ENCODE data around the gene COMT.
"Not testable (repeated sequence)": the region's sequence is repeated elsewhere in the genome, so short reads cannot be mapped to it uniquely, and the experiment has no call there.

COMT gene

GRCh38 chr22:19928207-19928606, 13.4 kb upstream of the COMT start:
- no peak for DNase-seq (ENCODE audit: extremely low read depth in 1 of 2, low read depth in 1 of 2)

GRCh38 chr22:19929586-19930550, 11.7 kb upstream of the COMT start:
- no peak for DNase-seq (ENCODE audit: extremely low read depth in 1 of 2, low read depth in 1 of 2)

GRCh38 chr22:19930551-19931486, 10.8 kb upstream of the COMT start:
- DNase-seq (ENCODE audit: extremely low read depth in 1 of 2, low read depth in 1 of 2) = no peak

GRCh38 chr22:19931514-19931913, 10.1 kb upstream of the COMT start:
- DNase-seq (ENCODE audit: extremely low read depth in 1 of 2, low read depth in 1 of 2) = no peak

- no peak for DNase-seq (ENCODE audit: extremely low read depth in 1 of 2, low read depth in 1 of 2)
Observed at GRCh38 chr22:19932367-19933206, 9.0 kb upstream of the COMT start.

- no peak for DNase-seq (ENCODE audit: extremely low read depth in 1 of 2, low read depth in 1 of 2)
Observed at GRCh38 chr22:19933341-19934241, 8.0 kb upstream of the COMT start.

GRCh38 chr22:19935123-19935718, 6.4 kb upstream of the COMT start:
- not testable (repeated sequence) for DNase-seq (ENCODE audit: extremely low read depth in 1 of 2, low read depth in 1 of 2)

- DNase-seq (ENCODE audit: extremely low read depth in 1 of 2, low read depth in 1 of 2) = no peak
Observed at GRCh38 chr22:19936513-19936912, 5.1 kb upstream of the COMT start.

GRCh38 chr22:19937616-19938473, 3.7 kb upstream of the COMT start:
- no peak for DNase-seq (ENCODE audit: extremely low read depth in 1 of 2, low read depth in 1 of 2)

GRCh38 chr22:19940536-19941364, 822 bp upstream of the COMT start:
- DNase-seq (ENCODE audit: extremely low read depth in 1 of 2, low read depth in 1 of 2) = no peak

GRCh38 chr22:19942157-19943081, 847 bp downstream of the COMT start:
- DNase-seq (ENCODE audit: extremely low read depth in 1 of 2, low read depth in 1 of 2) = no peak

GRCh38 chr22:19943082-19944026, 1.8 kb downstream of the COMT start:
- DNase-seq (ENCODE audit: extremely low read depth in 1 of 2, low read depth in 1 of 2) = no peak

- no peak for DNase-seq (ENCODE audit: extremely low read depth in 1 of 2, low read depth in 1 of 2)
Observed at GRCh38 chr22:19948057-19948760, 6.6 kb downstream of the COMT start.

- no peak for DNase-seq (ENCODE audit: extremely low read depth in 1 of 2, low read depth in 1 of 2)
Observed at GRCh38 chr22:19951346-19951745, 9.8 kb downstream of the COMT start.
